Astrocyte of the cerebellum (primary cell): ENCODE data around the gene KCNG4.

Source experiments
- DNase-seq: peaks from one replicate; pipeline ENCODE4 v3.0.0-alpha.2; 2011; ENCODE audit warnings: low read depth
- H3K4me3 ChIP-seq: 2 replicates; pipeline ENCODE4 v1.5.1; 2011; ENCODE audit warnings: mild to moderate bottlenecking, low read depth, low read length, moderate library complexity
- CTCF ChIP-seq: IDR thresholded peaks from 2 replicates; pipeline ENCODE4 v1.5.1; 2012; ENCODE audit warnings: low read length, low read depth, moderate library complexity, mild to moderate bottlenecking; ENCODE audit errors: missing control alignments
- in situ Hi-C: cut with HindIII; loops from 2 replicates; pipeline ENCODE4 v1.10.0; 2017; ENCODE audit warnings: low sequenced_read_pairs

KCNG4 gene

GRCh38 chr16:84228256-84228838 lies 11.5 kb downstream of the KCNG4 start:
- in situ Hi-C loops, result no loop called here
- TF ChIP-seq CTCF, result no peak
- peak; percentile 63 for DNase-seq

GRCh38 chr16:84227548-84227947 lies 12.3 kb downstream of the KCNG4 start:
- no peak for TF ChIP-seq CTCF
- in situ Hi-C loops, result no loop called here
- no peak overlapping the region for H3K4me3 ChIP-seq
- DNase-seq, result no peak

More at GRCh38 chr16:84228256-84228838, 11.5 kb downstream of the KCNG4 start:
- no peak overlapping the region for H3K4me3 ChIP-seq

GRCh38 chr16:84226026-84226425 lies 13.8 kb downstream of the KCNG4 start:
- in situ Hi-C loops, result no loop called here
- no peak for TF ChIP-seq CTCF
- no peak overlapping the region for H3K4me3 ChIP-seq
- peak; percentile 15 for DNase-seq

- in situ Hi-C loops, result no loop called here
Observed at GRCh38 chr16:84225571-84225970, 14.2 kb downstream of the KCNG4 start.

GRCh38 chr16:84225126-84225525 lies 14.7 kb downstream of the KCNG4 start:
- no peak for TF ChIP-seq CTCF
- H3K4me3 ChIP-seq, result no peak overlapping the region
- in situ Hi-C loops, result no loop called here
- no peak for DNase-seq

More at GRCh38 chr16:84225571-84225970, 14.2 kb downstream of the KCNG4 start:
- no peak overlapping the region for H3K4me3 ChIP-seq
- TF ChIP-seq CTCF, result no peak
- DNase-seq, result no peak

DNA sequence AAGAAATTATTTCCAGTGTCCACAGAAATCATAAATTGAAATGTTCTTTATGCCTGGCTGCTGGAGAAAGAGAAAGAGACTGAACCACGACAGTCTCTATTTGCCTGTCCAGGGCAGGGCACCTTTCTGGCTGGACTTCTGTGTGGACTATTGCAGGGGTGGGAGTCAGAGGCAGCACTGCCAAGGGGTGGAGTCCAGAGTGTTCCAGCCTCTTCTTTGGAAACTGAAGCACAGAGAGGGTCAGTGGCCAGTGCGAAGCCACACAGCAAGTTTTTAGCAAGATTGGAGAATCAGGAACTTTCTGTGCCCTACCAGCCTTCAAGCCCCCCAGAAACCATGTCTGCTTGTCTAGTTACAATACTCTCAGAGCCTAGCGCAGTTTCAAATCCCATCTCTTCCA lies 15.3 kb downstream of the KCNG4 start:
- no peak for DNase-seq
- in situ Hi-C loops, result no loop called here
- TF ChIP-seq CTCF, result no peak
- no peak overlapping the region for H3K4me3 ChIP-seq
